HG03342 (cell line): ENCODE measurements around the gene HMGB3.
"Not testable (repeated sequence)": the region's sequence is repeated elsewhere in the genome, so short reads cannot be mapped to it uniquely, and the experiment has no call there.

Experiments used
- ATAC-seq: cut with Tn5 transposase; IDR thresholded peaks from one replicate; pipeline ENCODE4 v1.9.1; 2021; ENCODE audit warnings: mild to moderate bottlenecking, moderate library complexity; ENCODE audit not compliant: unreplicated experiment

Gene HMGB3

GRCh38 chrX:150975655-150976390, 7.3 kb upstream of the HMGB3 start:
- no peak for ATAC-seq

- ATAC-seq: no peak
These were observed 5.5 kb upstream of the HMGB3 start for GRCh38 chrX:150977411-150978162.

- ATAC-seq: no peak
These were observed 2.9 kb upstream of the HMGB3 start for GRCh38 chrX:150980186-150980585.

GRCh38 chrX:150980711-150981110, 2.4 kb upstream of the HMGB3 start:
- no peak for ATAC-seq

GRCh38 chrX:150982235-150982787, 824 bp upstream of the HMGB3 start:
- ATAC-seq: no peak

GRCh38 chrX:150983521-150984168, 510 bp downstream of the HMGB3 start:
- peak; percentile 17 for ATAC-seq

GRCh38 chrX:150984169-150984824, 1.2 kb downstream of the HMGB3 start:
- ATAC-seq: peak; percentile 9

GRCh38 chrX:150987687-150988086, 4.6 kb downstream of the HMGB3 start:
- ATAC-seq: not testable (repeated sequence)

- ATAC-seq: no peak
These were observed 6.3 kb downstream of the HMGB3 start for GRCh38 chrX:150989420-150989819.

GRCh38 chrX:150990910-150991309, 7.8 kb downstream of the HMGB3 start:
- no peak for ATAC-seq

- ATAC-seq: no peak
These were observed 17.8 kb downstream of the HMGB3 start for GRCh38 chrX:151000861-151001331.

GRCh38 chrX:151004085-151004484, 20.9 kb downstream of the HMGB3 start:
- ATAC-seq: no peak

GRCh38 chrX:151006410-151007109, 23.4 kb downstream of the HMGB3 start:
- no peak for ATAC-seq

GRCh38 chrX:151009582-151009981, 26.4 kb downstream of the HMGB3 start:
- no peak for ATAC-seq

GRCh38 chrX:151013164-151013743, 30.1 kb downstream of the HMGB3 start:
- no peak for ATAC-seq

- ATAC-seq: no peak
These were observed 32.5 kb downstream of the HMGB3 start for GRCh38 chrX:151015684-151016083.

- ATAC-seq: no peak
These were observed 36.7 kb downstream of the HMGB3 start for GRCh38 chrX:151019856-151020255.

GRCh38 chrX:151030845-151031244, 47.7 kb downstream of the HMGB3 start:
- ATAC-seq: no peak

- no peak for ATAC-seq
These were observed 48.3 kb downstream of the HMGB3 start for GRCh38 chrX:151031391-151031975.
